Endothelial cell of hepatic sinusoid (primary cell): ENCODE measurements around the gene EPHA4.
"Not testable (repeated sequence)": the region's sequence is repeated elsewhere in the genome, so short reads cannot be mapped to it uniquely, and the experiment has no call there.

Experiments
- in situ Hi-C: cut with HindIII; loops from 2 replicates; pipeline ENCODE4 v1.10.0; 2017; ENCODE audit warnings: low sequenced_read_pairs

EPHA4 gene

GRCh38 chr2:221513232-221513631 lies 58.9 kb downstream of the EPHA4 start:
- in situ Hi-C loops, result no loop called here

- in situ Hi-C loops, result not testable (repeated sequence)
Measured at GRCh38 chr2:221511325-221511724, 60.8 kb downstream of the EPHA4 start.

- in situ Hi-C loops, result no loop called here
Measured at GRCh38 chr2:221506469-221506868, 65.6 kb downstream of the EPHA4 start.

DNA sequence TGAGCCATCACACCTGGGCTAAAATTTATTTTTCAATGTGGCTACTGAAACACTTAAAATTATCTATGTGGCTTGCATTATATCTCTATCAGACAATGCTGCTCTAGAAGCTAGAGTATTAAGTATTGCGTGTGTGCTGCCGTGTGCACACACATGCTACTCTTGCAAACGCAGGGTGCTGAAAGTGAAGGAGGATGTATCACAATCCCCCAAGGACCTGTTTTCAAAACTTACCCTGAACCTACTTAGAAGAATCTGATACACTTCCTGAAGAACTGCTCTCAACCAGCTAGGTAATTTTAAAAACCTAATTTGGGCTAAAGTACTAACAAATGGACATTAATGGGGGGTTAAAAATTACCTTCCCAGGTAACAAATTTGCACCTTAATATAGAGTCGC lies 66.5 kb downstream of the EPHA4 start:
- in situ Hi-C loops, result no loop called here

DNA sequence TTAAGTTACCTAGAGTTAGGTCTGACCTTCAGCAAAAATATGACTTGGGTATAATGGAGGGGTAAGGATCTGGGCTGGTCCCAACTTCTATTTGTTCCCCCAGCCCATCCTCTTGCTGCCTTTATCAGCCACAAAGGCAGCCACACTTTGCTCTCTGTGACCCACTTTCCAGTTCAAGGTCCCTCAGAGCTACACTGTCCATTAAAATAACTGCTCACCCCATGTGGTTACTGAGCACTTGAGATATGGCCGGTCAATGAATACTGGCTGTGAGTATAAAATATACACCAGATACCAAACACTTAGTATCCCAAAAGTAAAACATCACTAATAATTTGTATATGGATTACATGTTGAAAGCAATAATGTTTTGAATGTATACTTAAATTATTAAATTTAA lies 67.2 kb downstream of the EPHA4 start:
- in situ Hi-C loops, result no loop called here

DNA sequence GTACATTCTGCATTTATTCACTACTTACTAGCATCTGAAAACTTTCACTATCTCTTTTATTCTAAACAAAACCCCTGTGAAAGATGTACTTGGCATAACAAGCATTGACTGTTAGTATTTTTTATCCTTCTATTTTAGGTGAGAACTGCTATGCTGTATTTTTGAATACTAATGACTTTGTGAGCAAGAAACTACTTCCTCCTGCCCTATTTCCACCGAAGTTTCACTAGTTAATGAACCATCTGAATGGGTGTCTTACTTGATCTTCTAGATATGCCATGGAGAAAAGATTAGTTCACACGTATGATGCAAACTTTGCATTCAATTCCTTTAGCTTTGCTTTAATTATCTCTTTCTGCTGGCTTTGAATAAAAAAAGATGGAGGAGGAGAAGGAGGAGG lies 68.1 kb downstream of the EPHA4 start:
- in situ Hi-C loops, result no loop called here

- in situ Hi-C loops, result no loop called here
Measured at GRCh38 chr2:221502270-221503010, 69.7 kb downstream of the EPHA4 start.

- in situ Hi-C loops, result no loop called here
Measured at GRCh38 chr2:221501883-221502269, 70.2 kb downstream of the EPHA4 start.

- in situ Hi-C loops, result no loop called here
Measured at GRCh38 chr2:221501210-221501882, 70.8 kb downstream of the EPHA4 start.

DNA sequence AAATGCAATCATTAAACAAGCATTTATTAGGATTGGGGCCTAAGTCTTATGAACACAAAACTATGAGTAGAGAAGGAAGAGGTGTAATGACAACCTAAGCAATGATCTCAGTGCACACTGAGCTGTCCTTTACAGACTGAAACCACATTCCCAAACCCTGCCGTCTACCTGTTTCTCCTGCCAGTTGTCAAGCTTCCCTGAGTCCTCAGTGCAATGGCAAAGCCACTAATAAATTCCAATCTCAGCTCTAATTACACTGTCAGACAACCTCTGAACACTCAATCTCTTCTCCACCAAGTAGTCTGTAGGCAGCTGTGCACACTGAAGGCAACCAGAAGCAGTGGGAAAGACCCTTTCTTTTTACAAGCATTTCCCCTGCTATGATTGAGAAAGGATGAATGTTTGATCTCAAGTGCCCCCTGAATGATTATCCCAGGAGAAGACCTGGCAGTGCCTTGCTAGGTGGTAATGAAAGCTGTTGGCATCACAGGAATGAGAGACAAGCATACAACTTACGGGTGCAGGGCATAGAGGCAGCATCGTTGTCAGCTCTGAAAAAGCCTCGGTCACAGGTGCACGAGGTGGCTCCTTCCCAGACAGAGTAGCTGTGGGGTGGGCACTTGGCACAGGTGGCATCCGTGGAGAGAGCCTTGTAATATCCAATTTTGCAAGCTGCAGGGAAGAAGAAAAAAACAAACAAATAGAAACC lies 71.4 kb downstream of the EPHA4 start:
- in situ Hi-C loops, result no loop called here

- in situ Hi-C loops, result no loop called here
Measured at GRCh38 chr2:221495731-221496130, 76.4 kb downstream of the EPHA4 start.

DNA sequence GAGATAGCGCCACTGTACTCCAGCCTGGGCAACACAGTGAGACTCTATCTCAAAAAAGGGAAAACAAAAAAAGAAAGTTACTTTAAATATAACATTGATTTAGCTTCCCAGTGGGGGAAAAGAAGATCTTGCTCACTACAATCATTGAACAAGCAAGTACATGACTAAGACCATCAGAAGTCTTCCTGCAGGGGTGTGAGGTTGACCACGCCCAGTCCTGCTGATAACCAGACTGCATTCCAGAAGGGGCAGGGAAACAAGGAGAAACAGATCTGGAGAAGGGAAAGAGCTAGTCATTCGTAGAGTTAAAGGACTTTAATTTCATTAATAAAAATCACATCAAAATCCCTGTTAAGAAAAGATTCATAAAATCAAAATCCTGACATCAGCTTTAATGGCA lies 77.5 kb downstream of the EPHA4 start:
- in situ Hi-C loops, result no loop called here

DNA sequence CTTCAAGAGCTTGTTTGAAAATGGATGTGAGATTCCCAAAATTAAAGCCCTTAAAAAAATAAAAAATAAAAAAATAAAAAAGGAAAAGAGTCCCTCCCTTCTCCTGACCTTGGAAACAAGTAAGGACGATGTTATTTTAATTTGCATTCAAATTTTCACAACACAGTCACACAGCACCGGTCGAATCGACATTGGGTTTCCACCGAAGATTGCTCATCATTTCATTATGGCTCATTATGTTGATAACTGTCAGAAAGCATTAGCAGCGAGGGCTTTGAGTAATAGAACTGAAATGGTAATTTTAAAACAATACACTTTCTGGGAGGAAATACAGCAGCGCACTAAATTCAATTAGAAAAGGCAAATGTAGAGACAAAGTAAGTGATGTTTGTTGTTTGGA lies 78.7 kb downstream of the EPHA4 start:
- in situ Hi-C loops, result no loop called here

- in situ Hi-C loops, result no loop called here
Measured at GRCh38 chr2:221492636-221493035, 79.5 kb downstream of the EPHA4 start.

- in situ Hi-C loops, result no loop called here
Measured at GRCh38 chr2:221490506-221491060, 81.5 kb downstream of the EPHA4 start.

GRCh38 chr2:221488136-221488807 lies 83.8 kb downstream of the EPHA4 start:
- in situ Hi-C loops, result no loop called here

DNA sequence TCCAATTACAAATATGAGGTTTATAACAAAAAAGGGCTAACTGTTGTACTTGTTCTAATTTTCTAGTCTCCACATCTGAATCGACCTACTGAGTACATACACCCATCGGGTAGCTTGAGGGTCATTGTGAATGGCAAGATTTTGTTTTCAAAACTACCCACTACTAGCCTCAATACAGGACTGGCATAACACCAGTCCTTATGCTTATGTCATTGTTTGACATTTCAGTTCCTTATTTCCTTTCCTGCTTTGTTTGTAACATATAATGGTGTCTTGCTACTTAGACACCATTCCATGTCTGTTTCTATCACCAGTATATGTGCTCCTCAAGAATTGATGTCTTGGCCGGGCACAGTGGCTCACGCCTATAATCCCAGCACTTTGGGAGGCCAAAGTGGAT lies 86.0 kb downstream of the EPHA4 start:
- in situ Hi-C loops, result no loop called here

GRCh38 chr2:221485503-221485870 lies 86.6 kb downstream of the EPHA4 start:
- in situ Hi-C loops, result no loop called here

- in situ Hi-C loops, result no loop called here
Measured at GRCh38 chr2:221484761-221485502, 87.2 kb downstream of the EPHA4 start.

DNA sequence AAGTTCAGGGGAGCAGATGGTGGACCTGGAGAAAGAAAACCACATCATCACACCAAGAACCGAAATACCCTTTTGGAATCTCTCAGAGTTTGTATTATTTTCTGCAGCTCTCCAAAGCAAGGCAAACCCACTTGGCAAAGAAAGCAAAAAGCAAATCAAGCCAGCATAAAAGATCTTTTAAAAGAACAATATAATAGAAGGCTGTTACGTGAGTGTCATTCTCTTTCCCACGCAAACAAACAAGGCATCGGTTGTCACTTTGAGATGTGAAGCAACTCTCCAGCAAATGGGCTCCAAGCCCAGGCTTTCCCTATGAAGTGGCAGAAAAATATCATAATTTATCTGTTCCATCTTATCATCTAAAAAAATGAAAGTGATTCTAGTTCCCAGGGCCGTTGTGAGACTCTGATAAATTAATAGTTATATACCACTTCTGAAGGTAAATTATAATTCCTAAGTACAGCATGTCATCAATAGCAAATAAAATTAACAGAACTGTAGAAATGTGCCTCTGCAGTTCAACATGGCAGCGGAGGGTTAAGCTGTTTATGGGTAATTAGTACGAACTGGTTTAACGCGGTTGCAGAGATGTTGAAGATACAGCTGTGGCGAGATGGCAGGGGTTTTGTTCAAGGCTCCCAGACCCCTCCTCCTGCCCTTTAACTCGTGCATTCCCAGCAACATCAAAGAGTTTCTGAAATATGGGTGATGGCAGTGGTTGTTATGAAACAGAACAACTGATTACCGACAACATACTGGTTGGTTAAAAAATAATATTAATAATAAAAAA lies 89.2 kb downstream of the EPHA4 start:
- in situ Hi-C loops, result no loop called here
